ENCODE data around the gene CAPN1.
A peak's percentile ranks its signal among the peaks of the same experiment; 100 is the strongest.
"Not testable (repeated sequence)": the region's sequence is repeated elsewhere in the genome, so short reads cannot be mapped to it uniquely, and the experiment has no call there.

CAPN1 gene

DNA sequence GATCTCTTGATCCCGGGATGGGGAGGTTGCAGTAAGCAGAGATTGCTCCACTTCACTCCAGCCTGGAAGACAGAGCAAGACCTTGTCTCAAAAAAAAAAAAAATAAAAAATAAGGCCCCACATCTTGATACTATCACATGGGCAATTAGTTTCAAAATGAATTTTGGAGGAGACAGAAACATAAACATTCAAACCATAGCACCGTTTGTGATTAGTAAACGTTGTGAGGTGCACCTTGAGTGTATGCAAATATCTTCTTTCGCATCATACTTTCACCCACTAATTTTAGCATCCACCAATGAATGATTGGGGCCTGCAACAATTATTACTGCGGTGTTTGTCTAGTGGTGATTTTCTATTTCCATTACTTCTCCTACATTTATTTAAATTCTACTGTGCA lies 22.7 kb upstream of the CAPN1 start:
- DNase-seq (ENCODE audit: low spot score), result no peak

DNA sequence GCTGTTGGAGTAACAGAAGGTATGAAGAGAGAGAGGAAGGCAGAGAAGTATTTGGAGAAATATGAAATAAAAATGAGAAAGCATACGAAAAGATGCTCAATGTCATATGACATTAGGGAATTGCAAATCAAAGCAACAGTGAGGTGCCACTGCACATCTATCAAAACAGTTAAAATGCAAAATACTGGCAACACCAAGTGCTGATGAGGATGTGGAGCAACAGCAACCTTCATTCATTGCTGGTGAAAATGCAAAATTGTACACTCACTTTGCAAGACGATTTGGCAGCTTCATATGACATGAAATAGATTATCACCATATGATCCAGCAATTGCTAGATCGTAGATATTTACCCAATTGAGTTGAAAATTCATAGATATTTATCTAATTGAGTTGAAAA lies 21.1 kb upstream of the CAPN1 start:
- DNase-seq (ENCODE audit: low spot score), result no peak

DNA sequence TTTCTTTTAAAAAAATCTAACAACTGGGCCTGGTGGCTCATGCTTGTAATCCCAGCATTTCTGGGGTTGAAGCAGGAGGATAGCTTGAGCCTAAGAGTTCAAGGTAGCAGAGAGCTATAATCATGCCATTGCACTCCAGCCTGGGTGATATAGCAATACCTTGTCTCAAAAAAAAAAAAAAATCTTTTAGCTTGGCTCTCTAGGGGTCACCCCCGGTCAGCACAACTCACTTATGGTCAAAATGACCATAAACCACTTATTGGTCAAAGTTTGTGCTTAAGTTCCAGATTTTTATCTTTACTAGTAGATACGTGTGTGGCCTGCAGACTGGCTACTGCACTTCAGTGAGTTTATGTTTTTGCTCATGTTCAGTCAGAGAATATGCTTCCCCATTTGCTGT lies 18.0 kb upstream of the CAPN1 start:
- no peak for DNase-seq (ENCODE audit: low spot score)

DNA sequence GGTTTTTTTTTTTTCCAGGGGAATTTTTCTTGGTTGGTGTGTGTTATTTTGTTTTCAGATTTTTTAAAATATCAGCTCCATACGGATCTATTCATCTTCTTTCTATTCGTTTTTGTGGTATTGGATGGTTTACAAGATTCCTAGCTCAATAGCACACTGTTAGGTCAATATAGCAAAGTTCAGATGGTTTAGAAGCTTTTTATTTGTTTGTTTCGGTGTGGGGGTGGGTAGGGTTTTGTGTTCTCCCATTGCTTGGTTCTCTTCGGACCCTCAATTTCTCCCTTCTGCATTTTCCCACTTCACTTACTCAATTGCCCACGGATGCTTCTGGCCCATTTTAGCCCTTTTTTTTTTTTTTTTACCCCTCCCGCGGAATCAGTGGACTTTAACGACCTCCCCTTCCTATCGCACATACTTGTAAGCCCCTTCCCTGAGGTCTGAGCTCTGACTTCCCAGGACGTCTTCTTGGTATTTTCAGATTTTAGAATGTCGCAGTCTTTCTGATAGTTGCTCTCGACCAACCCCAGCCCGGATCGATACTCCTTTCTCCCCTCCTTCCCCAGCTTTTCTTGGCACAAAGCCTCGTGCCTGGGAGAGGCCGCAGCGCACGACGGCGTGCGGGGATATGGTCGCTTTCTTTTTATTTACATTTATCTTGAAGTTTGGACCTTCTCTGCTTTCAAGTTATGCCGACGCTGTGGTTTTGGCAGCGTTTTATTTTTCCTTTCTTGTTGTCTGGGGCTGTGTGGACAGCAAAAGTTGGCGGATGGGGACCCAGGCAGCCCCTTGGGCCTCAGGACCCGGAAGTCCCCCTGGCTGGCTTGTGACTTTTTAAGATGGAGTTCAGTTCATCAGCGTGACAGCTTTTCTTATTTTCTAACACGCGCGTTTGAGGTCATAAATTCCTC lies 16.1 kb upstream of the CAPN1 start:
- DNase-seq (ENCODE audit: low spot score), result no peak

DNA sequence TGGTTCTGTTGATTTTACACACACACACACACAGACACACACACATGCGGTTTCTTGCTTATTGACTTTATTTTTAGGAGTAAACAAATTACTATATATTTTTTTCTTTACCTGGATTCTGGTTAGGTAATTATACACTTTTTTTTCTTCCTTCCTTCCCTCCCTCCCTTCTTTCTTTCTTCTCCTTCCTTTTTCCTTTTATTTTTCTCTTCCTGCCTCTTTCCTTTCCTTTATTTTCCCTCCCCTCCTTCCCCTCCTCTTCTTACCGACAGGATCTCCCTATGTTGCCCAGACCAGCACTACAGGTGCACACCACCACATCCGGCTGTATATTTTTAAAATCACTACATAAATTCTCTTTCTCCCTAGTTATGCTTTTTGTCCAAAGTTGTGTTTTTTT lies 14.8 kb upstream of the CAPN1 start:
- DNase-seq (ENCODE audit: low spot score), result no peak

DNA sequence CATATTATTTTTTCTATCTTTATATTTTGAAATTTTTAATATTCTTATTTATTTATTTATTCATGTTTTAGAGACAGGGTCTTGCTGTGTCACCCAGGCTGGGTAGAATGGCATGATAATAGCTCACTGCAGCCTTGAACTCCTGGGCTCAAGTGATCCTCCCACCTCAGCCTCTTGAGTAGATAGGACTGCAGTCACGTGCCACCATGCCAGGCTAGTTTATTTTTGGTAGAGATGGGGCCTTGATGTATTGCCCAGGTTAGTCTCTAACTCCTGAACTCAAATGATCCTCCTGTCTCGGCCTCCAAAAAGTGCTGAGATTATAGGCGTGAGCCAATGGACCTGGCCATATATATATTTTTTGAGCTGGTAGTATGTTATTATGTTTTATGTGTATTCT lies 14.1 kb upstream of the CAPN1 start:
- no peak for DNase-seq (ENCODE audit: low spot score)

DNA sequence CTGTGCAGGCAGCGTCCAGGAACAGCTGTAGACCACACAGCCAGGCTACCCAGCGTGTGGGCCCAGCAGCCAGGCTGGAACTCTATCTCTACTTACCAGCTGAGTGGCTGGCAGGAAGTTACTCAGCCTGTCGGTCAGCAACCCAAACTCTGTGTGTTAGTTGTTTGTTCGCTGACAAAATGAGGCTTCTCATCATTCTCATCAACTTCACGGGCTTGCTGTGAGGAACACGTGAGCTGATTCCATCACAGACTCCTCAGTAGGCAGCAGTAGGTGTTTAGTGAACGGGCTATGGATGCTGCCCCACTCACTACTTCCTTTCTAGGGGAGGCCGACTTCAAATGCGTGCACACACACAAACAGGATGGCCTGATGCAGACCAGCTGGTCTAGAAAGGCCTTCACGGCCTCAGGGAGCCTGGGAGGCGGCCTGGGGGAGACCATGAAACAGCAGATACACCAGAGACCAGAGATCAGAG lies 12.5 kb upstream of the CAPN1 start:
- no peak for DNase-seq (ENCODE audit: low spot score)

DNA sequence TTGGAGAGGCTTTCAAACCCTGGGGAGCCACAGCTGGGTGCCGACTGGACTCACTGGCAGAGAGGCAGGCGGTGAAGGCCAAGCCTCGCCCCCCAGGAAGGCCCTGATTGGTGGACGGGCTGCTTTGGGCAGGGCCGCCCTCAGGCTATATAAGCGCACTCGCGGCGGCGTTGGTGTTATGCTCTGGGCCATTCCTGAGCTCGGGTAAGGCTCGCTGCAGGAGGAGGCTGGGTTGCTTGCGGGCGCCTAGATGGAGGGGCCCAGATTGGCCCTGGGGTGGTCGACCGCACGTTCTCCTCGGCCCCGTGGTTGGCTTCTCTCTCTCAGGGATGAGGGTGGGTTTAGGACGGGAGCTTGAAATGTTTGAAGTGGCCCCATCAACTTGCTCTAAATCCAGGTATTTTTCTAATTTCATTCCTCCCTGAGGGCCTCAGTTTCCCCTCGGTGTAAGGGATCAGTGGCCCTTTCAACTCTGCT lies 11.6 kb upstream of the CAPN1 start, which contains the start of gene SPDYC:
TSS of gene SPDYC (plus strand) at position 176 of the 477 bp plus-strand sequence. CDS start 1,125 bp downstream, outside the sequence.
- DNase-seq (ENCODE audit: low spot score), result peak; percentile 86

DNA sequence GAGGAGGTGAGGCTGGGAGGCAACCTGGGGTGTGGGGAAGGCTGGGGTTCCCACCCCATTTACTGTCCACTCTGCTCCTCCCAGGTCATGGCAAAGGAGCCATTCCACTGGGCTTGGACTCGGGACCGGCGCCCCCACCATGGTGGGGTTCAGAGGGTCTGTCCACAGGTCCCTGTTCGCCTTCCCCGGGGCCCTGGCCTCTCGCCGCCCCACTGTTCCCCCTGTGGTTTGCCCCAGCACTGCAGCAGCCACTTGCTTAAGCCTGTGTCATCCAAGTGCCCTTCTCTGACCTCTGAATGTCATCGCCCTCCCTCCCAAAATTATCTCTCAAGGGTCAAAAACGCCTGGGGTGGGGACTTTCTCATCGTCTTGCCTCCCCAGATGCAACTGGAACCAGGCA lies 9.1 kb upstream of the CAPN1 start:
- DNase-seq (ENCODE audit: low spot score), result no peak

DNA sequence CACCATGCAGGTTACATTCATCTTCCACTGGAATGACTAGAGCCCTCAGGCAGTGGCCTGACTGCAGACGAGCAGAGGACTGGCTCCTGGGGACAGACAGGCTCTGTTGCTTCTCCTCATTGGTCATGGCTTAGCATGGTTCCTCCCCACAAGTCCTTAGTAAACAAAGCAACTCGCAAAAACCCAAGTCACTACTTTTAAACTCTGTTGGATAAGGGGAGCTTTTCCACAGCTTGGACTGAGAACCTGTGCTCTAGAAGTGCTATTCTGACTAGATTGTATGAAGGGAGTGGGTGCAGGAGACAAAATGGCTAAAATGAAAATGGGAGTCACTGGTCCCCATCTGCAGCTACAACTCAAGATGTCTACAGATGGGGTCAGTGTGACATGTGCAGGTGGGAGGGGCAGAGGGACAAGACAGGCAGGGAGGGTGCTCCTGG lies 7.1 kb upstream of the CAPN1 start:
- DNase-seq (ENCODE audit: low spot score), result not testable (repeated sequence)

DNA sequence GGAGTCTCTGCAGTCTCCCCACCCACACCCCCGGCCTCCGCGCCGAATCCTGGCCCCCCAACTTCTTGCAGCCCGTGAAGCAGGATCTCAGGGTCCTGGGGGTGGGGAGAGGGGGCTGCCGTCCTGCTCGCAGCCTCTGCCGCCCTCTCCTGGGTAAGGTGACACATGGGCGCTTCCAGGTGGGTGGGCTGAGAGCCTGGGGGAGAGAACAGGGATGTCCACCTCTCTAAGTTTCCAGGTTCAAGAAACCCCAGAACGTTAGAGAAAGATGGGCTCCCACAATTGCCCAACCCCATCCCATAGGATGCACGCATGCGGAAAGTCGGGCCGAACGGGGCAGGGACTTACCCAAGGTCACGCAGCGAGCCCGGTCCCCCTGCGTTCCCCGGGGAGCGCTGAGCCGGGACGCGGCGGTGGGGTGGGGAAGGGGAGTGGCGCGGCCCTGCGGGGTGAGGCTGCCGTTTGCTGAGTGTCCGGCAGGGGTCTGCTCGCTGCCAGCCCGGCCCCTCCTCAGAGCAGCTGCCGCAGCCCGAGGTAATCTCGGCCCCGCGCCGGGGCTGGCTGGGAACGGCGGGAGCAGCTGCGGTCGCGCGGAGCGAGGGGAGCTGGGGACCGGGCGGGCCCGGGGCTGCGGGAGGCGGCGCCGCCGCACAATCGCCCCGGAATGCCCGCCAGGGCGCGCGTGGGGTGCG lies 705 bp upstream of the CAPN1 start:
- peak; percentile 79 for DNase-seq (ENCODE audit: low spot score)

DNA sequence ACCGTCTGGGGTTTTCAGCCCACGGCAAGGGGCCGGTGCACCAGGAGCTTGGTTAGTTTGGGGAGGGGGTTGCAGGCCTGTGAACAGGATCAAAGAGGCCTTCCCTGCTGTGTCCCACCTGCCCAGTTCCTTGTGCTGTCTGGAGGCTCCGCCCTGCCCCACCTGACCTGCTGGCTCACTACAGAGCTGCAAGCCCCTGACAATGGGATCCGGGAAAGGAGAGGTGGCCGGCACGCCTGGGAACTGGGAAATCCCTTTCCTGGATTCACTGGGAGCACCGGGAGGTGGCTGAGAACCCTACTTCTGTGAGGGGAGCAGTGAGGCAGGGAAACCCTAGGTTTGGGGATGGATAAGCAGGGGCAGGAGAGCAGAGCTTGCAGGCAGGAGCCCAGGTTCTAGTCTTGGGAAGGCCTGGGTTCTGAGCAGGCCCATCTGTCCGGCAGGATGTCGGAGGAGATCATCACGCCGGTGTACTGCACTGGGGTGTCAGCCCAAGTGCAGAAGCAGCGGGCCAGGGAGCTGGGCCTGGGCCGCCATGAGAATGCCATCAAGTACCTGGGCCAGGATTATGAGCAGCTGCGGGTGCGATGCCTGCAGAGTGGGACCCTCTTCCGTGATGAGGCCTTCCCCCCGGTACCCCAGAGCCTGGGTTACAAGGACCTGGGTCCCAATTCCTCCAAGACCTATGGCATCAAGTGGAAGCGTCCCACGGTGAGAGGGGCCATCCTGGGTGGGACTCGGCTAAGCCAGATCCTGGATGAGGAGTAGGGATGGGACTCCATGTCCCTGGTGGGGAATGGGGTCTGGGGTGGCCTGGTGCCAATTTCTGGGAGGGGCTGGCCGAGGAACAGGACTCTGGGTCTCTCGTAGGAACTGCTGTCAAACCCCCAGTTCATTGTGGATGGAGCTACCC lies 786 bp downstream of the CAPN1 start:
- peak; percentile 29 for DNase-seq (ENCODE audit: low spot score)

DNA sequence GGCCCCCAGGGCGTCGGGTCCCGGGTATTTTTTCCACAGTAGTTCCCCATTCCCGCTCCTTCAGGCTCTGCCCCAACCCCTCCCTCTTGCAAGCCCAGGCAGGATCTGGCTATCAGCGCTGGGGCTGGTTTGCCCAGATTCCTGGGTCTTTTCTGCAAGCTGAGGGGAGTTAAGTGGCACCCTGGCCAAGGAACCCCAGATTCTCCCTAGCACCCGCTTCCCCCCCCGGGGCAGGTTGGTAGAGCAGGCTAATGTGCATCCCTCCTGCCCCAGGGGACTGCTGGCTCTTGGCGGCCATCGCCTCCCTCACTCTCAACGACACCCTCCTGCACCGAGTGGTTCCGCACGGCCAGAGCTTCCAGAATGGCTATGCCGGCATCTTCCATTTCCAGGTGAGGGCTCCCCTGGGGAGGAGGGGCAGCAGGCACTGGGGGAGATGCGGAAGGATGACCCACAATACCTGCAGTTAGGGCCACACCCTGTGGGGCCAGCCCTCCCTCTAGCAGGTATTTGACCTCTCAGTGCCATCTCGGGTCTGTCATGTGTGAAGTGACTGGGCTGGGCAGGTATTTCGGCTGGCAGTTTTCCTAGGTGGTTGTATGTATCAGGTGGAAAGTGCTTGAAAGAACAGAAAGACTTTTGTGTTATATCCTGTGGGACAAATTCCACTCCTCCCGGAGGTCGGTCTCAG lies 1.6 kb downstream of the CAPN1 start:
- DNase-seq (ENCODE audit: low spot score), result no peak

DNA sequence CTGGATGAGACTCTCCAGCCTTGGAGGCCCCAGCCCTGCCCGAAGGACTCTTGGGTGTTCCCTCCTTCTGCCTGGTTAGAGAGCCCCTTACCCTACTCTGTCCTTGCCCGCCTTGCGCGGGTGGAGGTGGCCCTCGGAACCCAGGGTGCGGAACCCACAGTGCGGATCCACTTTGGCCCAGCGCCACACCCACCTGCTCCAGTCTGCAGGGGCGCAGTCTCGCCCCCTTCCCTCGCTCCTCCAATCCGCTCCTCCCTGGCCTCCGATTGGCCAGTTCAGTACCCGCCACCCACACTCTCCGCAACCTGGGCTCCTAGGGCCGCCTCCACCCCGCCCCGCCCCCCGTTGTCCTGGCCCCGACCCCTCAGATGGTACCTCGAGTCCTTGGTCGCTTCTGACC lies 2.4 kb downstream of the CAPN1 start:
- DNase-seq (ENCODE audit: low spot score), result no peak

DNA sequence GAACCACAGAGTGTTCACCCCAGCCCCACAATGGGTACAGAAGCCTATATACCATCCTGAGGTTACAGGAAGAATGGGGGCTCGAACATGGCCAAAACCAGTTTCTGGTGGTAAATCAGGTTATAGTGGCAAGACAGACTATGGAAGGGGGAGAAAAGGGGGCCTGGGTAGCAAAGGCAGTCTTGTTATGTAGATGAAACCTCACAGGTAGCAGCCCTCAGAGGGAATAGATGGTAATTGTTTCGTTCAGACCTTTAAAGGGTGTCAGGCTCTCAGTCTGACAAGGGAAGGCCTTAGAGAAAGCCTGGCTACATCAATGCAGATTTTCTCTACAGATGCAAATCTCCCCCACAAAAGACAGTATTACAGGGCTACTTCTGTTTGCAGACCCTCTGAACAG lies 3.4 kb downstream of the CAPN1 start:
- no peak for DNase-seq (ENCODE audit: low spot score)

DNA sequence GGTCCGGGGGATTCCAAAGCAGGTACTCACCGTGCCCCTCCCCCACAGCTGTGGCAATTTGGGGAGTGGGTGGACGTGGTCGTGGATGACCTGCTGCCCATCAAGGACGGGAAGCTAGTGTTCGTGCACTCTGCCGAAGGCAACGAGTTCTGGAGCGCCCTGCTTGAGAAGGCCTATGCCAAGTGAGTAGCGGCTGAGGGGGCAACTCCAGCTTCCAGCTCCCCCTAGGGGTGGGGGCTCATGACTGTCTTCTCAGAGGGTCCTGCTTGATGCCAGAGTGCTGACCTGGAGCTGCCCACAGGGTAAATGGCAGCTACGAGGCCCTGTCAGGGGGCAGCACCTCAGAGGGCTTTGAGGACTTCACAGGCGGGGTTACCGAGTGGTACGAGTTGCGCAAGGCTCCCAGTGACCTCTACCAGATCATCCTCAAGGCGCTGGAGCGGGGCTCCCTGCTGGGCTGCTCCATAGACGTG lies 4.2 kb downstream of the CAPN1 start:
- no peak for DNase-seq (ENCODE audit: low spot score)

DNA sequence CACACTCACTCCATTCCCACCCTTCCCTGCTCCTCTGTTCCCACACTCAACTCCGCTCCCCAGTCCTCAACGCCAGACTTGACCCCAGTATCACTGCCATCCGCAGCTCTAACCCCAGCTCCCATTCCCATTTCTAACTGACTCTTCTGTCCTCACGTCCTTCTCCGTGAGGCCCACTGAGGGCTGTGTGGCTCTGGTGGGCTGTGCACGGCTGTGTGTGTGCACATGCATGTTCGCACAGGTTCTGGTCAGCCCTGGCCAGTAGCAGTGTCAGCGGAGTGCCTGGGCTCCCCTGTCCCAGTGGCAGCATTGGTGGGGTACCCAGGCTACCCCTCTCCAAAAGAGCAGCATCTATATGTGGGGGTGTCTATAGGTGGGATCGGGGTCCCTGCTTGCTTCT lies 5.0 kb downstream of the CAPN1 start:
- DNase-seq (ENCODE audit: low spot score), result no peak

DNA sequence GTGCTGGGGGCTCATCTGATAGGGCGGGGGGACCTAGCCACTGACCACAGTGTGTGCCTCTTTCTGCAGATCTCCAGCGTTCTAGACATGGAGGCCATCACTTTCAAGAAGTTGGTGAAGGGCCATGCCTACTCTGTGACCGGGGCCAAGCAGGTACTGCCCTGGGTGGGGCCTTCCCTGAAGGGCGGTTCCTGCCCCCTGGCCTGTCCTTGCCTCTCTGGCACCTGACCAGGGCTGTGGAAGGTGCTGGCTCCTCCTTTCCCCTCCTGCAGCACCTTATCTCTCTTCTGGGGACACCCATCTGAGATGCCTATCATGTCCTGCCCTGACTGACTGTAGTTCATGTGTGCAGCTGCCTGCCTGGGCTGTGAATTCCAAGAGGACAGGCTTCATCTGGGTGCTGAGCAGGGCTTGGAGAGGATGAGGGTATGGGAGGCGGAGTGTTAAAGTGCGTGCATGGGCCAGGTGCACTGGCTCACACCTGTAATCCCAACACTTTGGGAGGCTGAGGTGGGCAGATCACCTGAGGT lies 5.5 kb downstream of the CAPN1 start:
- no peak for DNase-seq (ENCODE audit: low spot score)

DNA sequence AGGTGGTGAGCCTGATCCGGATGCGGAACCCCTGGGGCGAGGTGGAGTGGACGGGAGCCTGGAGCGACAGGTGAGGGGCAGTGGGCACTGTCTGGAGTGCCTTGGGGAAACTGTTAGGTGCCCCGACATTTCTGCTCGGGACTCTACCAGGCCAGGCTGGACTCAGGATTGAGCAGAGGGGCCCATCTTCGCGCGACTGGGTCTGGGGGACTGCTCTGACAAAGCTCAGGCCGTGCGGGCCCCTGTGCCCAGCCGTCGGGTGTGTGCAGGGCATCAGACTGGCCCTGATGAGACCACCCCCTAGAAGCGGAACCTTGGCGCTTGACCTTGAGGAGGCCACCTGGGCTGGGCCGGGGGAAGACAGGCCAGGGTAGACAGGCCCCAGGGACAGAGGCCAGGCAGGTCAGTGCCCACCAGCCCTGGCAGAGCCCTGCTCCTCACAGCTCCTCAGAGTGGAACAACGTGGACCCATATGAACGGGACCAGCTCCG lies 6.3 kb downstream of the CAPN1 start:
- no peak for DNase-seq (ENCODE audit: low spot score)

DNA sequence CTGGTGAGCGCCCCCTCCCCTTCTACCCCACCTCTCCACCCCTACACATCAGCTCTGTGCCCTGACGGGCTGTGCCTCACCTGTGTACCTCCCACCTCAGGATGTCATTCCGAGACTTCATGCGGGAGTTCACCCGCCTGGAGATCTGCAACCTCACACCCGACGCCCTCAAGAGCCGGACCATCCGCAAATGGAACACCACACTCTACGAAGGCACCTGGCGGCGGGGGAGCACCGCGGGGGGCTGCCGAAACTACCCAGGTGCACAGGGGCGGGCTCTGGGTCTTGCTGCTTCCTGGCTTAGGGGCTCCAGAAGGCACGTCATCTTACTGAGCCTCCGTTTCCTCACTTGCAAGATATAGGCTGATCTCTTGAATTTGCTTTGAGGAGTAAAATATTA lies 6.8 kb downstream of the CAPN1 start:
- DNase-seq (ENCODE audit: low spot score), result no peak

All from SK-N-DZ (cell line).